Astrocyte (in vitro differentiated cells and primary cell): Measurements from ENCODE around the gene PTGES3.

ENCODE experiments used
- EZH2 ChIP-seq: IDR thresholded peaks from 2 replicates; pipeline ENCODE4 v1.6.1; 2012; ENCODE audit warnings: mild to moderate bottlenecking, low read length, inconsistent platforms; ENCODE audit not compliant: insufficient read depth
- TF ChIP-seq, protein P1 (sequence below): IDR thresholded peaks from 2 replicates; pipeline ENCODE4 v1.5.1; 2011; ENCODE audit warnings: low read depth, mild to moderate bottlenecking, inconsistent platforms, low read length, moderate library complexity; ENCODE audit not compliant: insufficient read depth

- TF ChIP-seq, protein P1, sequence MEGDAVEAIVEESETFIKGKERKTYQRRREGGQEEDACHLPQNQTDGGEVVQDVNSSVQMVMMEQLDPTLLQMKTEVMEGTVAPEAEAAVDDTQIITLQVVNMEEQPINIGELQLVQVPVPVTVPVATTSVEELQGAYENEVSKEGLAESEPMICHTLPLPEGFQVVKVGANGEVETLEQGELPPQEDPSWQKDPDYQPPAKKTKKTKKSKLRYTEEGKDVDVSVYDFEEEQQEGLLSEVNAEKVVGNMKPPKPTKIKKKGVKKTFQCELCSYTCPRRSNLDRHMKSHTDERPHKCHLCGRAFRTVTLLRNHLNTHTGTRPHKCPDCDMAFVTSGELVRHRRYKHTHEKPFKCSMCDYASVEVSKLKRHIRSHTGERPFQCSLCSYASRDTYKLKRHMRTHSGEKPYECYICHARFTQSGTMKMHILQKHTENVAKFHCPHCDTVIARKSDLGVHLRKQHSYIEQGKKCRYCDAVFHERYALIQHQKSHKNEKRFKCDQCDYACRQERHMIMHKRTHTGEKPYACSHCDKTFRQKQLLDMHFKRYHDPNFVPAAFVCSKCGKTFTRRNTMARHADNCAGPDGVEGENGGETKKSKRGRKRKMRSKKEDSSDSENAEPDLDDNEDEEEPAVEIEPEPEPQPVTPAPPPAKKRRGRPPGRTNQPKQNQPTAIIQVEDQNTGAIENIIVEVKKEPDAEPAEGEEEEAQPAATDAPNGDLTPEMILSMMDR = no peak
- no peak for TF ChIP-seq EZH2
Measured at GRCh38 chr12:56626701-56627100, 61.4 kb downstream of the PTGES3 start.
